Calu3 (cell line): ENCODE measurements around the gene ANKMY1. TPM values are rescaled to one million over a fixed set of nuclear protein-coding genes. Genes with fewer than 3 reads are reported as not detected.

Source experiments
- BruUV-seq: library from RNA; stranded (reverse); fragments of 400-500 nt; replicated peaks from 2 replicates; lab custom pipeline; 2021; lab: Mats Ljungman, UMichigan
- CTCF ChIA-PET: fragments of 300-600 bp; sonication (Branson Sonifier 250); formaldehyde crosslinking; loops from one replicate; lab custom pipeline; 2022; ENCODE audit warnings: antibody characterized with exemption; lab: Charles Lee
- DNase-seq: peaks from one replicate; pipeline ENCODE4 v3.0.0; 2022
- H3K27ac Mint-ChIP-seq: one replicate; pipeline ENCODE4 v1.8.0; 2022; ENCODE audit warnings: mixed read lengths; ENCODE audit not compliant: unreplicated experiment
- H3K27me3 Mint-ChIP-seq: one replicate; pipeline ENCODE4 v1.8.0; 2022; ENCODE audit warnings: mixed read lengths; ENCODE audit not compliant: unreplicated experiment
- H3K36me3 Mint-ChIP-seq: one replicate; pipeline ENCODE4 v1.8.0; 2022; ENCODE audit warnings: mild to moderate bottlenecking, moderate library complexity, mixed read lengths; ENCODE audit not compliant: insufficient read depth, unreplicated experiment
- H3K4me1 Mint-ChIP-seq: one replicate; pipeline ENCODE4 v1.8.0; 2022; ENCODE audit warnings: mild to moderate bottlenecking, low read depth, mixed read lengths; ENCODE audit not compliant: unreplicated experiment
- H3K4me3 Mint-ChIP-seq: one replicate; pipeline ENCODE4 v1.8.0; 2022; ENCODE audit warnings: mild to moderate bottlenecking, low read depth, moderate library complexity, mixed read lengths; ENCODE audit not compliant: unreplicated experiment
- H3K9me3 Mint-ChIP-seq: one replicate; pipeline ENCODE4 v1.8.0; 2022; ENCODE audit warnings: low read depth, mixed read lengths; ENCODE audit not compliant: unreplicated experiment
- CTCF ChIP-seq: fragments of 200-600 bp; IDR thresholded peaks from one replicate; pipeline ENCODE4 v1.8.0; 2022; ENCODE audit warnings: antibody characterized with exemption; ENCODE audit not compliant: unreplicated experiment
- intact Hi-C: fragments of 100-400 bp; cut with micrococcal nuclease; formaldehyde crosslinking; loops from one replicate; pipeline ENCODE4 v1.10.0; 2022; ENCODE audit not compliant: unreplicated experiment
- total RNA-seq: library from RNA; stranded (reverse); gene quantifications from 2 replicates; pipeline ENCODE4 v1.2.3, GENCODE V29; 2022

The ANKMY1 gene
- total RNA-seq, 1 experiment from 2014 or later, result 38.2 TPM

GRCh38 chr2:240438810-240439697 lies 118.7 kb downstream of the ANKMY1 start:
- BruUV-seq, result no TSS peak
- H3K27me3 Mint-ChIP-seq, result no peaks in the 10 kb centered on the region
- CTCF ChIA-PET, result no interaction called here

GRCh38 chr2:240437861-240438809 lies 119.7 kb downstream of the ANKMY1 start:
- BruUV-seq, result no TSS peak
- Mint-ChIP-seq H3K27ac (no peak overlapping the region), H3K9me3 (no peaks in the 10 kb centered on the region), H3K4me3 (peak overlapping the region; percentile 75), H3K27me3 (peaks cover under 1% of the 10 kb centered on the region), H3K36me3 (peaks cover 40% of the 10 kb centered on the region), H3K4me1 (peaks cover 20% of the 10 kb centered on the region)
- intact Hi-C loops, result loop anchor here (1.0 to 10.0 kb wide), 3 partner anchors 133 to 288 kb away; no protein-coding TSS in a partner anchor
- TF ChIP-seq CTCF, result peak; percentile 92
- DNase-seq, result peak; percentile 86
- CTCF ChIA-PET, result no interaction called here

More at GRCh38 chr2:240438810-240439697, 118.7 kb downstream of the ANKMY1 start:
- no peak overlapping the region for H3K27ac Mint-ChIP-seq
- intact Hi-C loops, result loop anchor here (1.0 to 10.0 kb wide), 3 partner anchors 134 to 289 kb away; no protein-coding TSS in a partner anchor
- H3K4me1 Mint-ChIP-seq, result peaks cover 11% of the 10 kb centered on the region
- H3K36me3 Mint-ChIP-seq, result peaks cover 34% of the 10 kb centered on the region
- TF ChIP-seq CTCF, result no peak
- H3K9me3 Mint-ChIP-seq, result no peaks in the 10 kb centered on the region
- DNase-seq, result no peak
- peak overlapping the region; percentile 75 for H3K4me3 Mint-ChIP-seq

- peaks cover 41% of the 10 kb centered on the region for H3K36me3 Mint-ChIP-seq
- peaks cover 7% of the 10 kb centered on the region for H3K27me3 Mint-ChIP-seq
- TF ChIP-seq CTCF, result no peak
- CTCF ChIA-PET, result no interaction called here
- intact Hi-C loops, result loop anchor here (10.0 kb wide), 1 partner anchor 133 kb away; no protein-coding TSS in a partner anchor
- H3K4me1 Mint-ChIP-seq, result peaks cover 21% of the 10 kb centered on the region
- no TSS peak for BruUV-seq
- H3K27ac Mint-ChIP-seq, result no peak overlapping the region
- H3K4me3 Mint-ChIP-seq, result peak overlapping the region; percentile 75
- H3K9me3 Mint-ChIP-seq, result no peaks in the 10 kb centered on the region
- no peak for DNase-seq
Measured at GRCh38 chr2:240437551-240437860, 120.3 kb downstream of the ANKMY1 start.
